Heart left ventricle (tissue), 13 donors: Measurements from ENCODE around the gene MRPL4.
"Not testable (repeated sequence)": the region's sequence is repeated elsewhere in the genome, so short reads cannot be mapped to it uniquely, and the experiment has no call there.

ENCODE experiments used
- CTCF ChIP-seq, 12 donors: fragments of 200-600 bp; sonication (generic) in 4 of 12; IDR thresholded peaks; one replicate each; pipeline versions ENCODE4 v1.5.0 to v1.8.0; 2018 to 2022; ENCODE audit warnings: antibody characterized with exemption in 12 of 12, mild to moderate bottlenecking in 5 of 12
- POLR2A ChIP-seq, 2 donors: fragments of 450-650 bp; IDR thresholded peaks; one replicate each; pipeline ENCODE4 v1.6.1; 2017; ENCODE audit warnings: antibody characterized with exemption in 2 of 2, mild to moderate bottlenecking in 2 of 2, moderate library complexity in 2 of 2
- donor health status: ischemic (EF 13 %, LVEDD 7.1; RV severe dilation, severe dysfunction).
- donor health status: DM: no; HTN: yes; CAD: no.
- donor health status: DM: no; HTN: no; CAD: no.
- donor health status: ischemic (EF 25% LVEDD 6.9; RV normal size, moderate dysfunction).
- donor health status: ischemic (EF 25% LVEDD 5.7; RV mildly dilated, moderate dysfunction).
- donor health status: ischemic (EF 35%, LVEDD 5.7; RV mildly dilated, moderate dysfunction).
- donor health status: nonischemic (EF 11% LVEDD 7.7; RV severe dilation, severe dysfunction).
- donor health status: DM: yes; HTN: yes; CAD: no.
- donor health status: PGD.
- donor health status: ischemic (EF 29% LVEDD 5.4; RV normal size, mild dysfunction).
- donor health status: nonischemic (EF 23%, LVEDD 6.1; RV moderate dilation, normal function).

GRCh38 chr19:10241826-10242449, 10.1 kb upstream of the MRPL4 start:
- not testable (repeated sequence) for TF ChIP-seq CTCF, POLR2A (IDR thresholded peaks at IDR 0.05)
